SH-SY5Y (cell line): ENCODE results near the gene ZFHX3.

Source experiments
- GATA2 ChIP-seq: IDR thresholded peaks from 2 replicates; pipeline ENCODE4 v1.6.1; 2011; ENCODE audit warnings: mild to moderate bottlenecking, low read depth, low read length
- GATA3 ChIP-seq: IDR thresholded peaks from 2 replicates; pipeline ENCODE4 v1.6.1; 2011; ENCODE audit warnings: low read depth, mild to moderate bottlenecking, low read length, moderate library complexity

ZFHX3 gene, protein sequence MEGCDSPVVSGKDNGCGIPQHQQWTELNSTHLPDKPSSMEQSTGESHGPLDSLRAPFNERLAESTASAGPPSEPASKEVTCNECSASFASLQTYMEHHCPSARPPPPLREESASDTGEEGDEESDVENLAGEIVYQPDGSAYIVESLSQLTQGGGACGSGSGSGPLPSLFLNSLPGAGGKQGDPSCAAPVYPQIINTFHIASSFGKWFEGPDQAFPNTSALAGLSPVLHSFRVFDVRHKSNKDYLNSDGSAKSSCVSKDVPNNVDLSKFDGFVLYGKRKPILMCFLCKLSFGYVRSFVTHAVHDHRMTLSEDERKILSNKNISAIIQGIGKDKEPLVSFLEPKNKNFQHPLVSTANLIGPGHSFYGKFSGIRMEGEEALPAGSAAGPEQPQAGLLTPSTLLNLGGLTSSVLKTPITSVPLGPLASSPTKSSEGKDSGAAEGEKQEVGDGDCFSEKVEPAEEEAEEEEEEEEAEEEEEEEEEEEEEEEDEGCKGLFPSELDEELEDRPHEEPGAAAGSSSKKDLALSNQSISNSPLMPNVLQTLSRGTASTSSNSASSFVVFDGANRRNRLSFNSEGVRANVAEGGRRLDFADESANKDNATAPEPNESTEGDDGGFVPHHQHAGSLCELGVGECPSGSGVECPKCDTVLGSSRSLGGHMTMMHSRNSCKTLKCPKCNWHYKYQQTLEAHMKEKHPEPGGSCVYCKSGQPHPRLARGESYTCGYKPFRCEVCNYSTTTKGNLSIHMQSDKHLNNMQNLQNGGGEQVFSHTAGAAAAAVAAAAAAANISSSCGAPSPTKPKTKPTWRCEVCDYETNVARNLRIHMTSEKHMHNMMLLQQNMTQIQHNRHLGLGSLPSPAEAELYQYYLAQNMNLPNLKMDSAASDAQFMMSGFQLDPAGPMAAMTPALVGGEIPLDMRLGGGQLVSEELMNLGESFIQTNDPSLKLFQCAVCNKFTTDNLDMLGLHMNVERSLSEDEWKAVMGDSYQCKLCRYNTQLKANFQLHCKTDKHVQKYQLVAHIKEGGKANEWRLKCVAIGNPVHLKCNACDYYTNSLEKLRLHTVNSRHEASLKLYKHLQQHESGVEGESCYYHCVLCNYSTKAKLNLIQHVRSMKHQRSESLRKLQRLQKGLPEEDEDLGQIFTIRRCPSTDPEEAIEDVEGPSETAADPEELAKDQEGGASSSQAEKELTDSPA (N-terminal part only)

DNA sequence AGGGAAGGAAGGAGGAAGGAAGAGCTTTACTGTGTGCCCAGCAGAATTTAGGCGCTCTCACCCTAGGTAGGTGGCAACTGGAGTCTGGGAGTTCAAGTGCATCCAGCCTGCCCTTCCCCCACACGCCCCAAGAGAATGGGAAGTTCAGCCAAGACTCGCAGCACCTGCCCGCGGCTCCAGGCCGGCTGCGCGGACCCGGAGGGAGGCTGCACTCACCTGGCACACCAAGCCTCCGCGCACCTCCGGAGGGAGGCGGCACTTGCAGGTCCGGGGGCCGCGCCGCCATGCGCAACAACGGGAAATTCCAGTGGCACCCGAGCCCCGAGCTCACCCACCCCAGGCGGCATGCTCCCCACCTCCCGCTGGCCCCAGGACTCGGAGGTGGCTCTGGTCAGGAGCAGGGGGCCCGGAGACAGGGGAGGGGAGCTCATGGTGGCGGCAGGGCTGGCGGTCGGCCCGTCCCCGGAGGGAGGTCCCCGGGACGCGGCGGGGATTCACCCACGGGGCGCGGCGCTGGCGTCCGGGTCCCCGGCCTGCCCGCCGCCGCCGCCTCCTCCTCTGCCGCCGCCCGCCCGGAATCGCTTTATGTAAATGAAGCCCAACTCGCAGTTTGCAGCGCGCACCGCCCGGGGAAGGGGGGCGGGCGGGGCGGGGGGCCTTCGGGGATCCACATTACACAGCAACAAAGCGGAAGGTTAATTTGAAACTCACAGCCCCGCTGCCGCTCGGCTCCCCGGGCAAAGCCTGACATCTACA, at the start of gene ZFHX3:
Gene ZFHX3 (minus strand): TSS at position 593 of the 756 bp plus-strand sequence. CDS start 87,983 bp downstream, outside the sequence.
- TF ChIP-seq GATA3 (no peak), GATA2 (no peak)

DNA sequence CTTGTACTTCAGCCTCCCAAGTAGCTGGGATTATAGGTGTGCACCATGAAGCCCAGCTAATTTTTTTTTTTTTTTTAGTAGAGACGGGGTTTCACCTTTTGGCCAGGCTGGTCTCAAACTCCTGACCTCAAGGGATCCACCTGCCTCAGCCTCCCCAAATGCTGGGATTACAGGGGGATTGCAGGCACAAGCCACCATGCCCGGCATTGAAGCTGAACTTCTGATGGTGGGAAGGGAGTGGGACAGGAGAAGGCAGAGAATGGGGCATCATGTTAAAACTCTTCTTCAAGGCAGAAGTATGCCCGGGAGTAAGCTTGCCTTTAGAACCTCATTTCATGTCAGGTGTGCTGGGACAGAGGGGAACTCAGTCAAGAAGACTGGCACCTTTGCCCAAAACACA, 48.6 kb upstream of the ZFHX3 start:
- no peak for TF ChIP-seq GATA2

- TF ChIP-seq GATA3 (no peak), GATA2 (no peak)
These were observed 48.0 kb upstream of the ZFHX3 start for GRCh38 chr16:73095885-73096421.

- TF ChIP-seq GATA3, result no peak
- no peak for TF ChIP-seq GATA2
These were observed 47.4 kb upstream of the ZFHX3 start for GRCh38 chr16:73095142-73095820.

- TF ChIP-seq GATA2, result no peak
- no peak for TF ChIP-seq GATA3
These were observed 46.4 kb upstream of the ZFHX3 start for GRCh38 chr16:73094371-73094770.

DNA sequence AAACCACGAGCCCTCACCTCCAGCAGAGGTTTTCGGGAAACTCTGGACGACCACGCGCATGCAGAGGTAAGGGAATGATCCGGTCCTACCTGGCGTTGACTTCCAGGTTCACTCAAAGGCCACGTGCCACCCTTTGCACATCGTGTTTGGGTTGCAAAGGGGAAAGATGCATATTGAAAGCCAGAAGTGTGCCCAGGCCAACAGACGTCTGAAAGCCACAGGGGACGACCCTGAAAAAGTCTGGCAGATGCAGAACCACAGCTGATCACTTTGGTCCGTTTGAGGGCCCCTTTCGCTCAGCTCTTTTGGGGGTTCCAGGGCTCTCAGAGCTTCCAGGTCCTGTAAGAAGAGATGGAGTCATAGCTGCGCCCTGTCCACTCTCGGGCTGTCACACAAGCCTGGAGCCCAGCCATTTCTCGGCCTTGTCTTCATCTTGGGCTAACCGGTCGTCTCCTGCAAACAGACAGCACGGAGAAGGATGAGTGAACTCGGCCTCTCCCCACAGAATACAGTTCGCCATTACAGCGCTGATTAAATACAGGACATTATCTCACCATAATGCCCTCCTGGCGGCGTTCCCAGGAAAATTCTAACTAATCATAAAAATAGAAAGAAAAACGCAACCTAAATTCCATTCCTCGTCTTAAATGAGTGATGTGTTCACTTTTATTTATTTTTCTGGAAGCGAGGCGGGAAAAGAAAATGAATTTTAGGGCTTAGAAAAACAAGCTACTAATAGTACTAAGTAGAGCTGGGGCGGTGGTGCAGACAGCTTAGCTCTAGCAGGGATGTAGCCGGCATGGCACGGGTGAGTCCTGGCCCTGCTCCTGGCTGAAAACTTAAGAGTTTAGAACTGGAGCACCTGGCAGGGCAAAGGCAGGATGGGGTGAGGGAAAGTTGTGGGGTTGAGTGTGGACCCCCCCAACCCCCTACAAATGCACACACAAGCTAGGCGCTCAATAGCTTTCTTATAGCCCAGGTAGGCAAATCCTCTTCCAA, 45.5 kb upstream of the ZFHX3 start:
- TF ChIP-seq GATA3 (no peak), GATA2 (no peak)

DNA sequence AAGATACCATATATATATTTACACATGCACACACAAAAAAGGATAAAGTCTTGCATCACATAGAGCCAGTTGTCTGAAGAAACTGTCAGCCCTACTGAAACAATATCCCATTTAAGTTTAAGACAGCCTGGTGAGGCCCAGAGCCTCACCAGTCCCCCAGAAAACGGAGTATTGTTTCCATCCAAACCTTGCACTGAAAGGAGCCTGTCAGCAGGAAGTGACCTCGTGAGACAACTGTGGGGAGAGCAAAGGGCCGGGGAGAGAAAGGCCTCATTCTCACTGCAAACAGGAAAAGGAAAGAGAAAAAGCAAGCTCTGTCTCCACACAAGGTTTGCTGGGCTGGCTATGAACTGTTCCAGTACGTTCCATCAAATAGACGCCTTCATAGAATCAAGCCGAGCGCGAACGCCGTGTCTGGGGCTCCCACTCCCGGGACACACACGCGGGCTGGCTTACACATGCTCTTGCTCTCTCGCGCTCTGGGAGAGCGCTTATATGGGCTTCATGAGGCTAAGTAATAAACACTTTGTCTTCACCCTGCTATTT, 44.4 kb upstream of the ZFHX3 start:
- TF ChIP-seq GATA3 (no peak), GATA2 (no peak)

GRCh38 chr16:73091174-73091573, 43.2 kb upstream of the ZFHX3 start:
- TF ChIP-seq GATA2, result no peak
- no peak for TF ChIP-seq GATA3

GRCh38 chr16:73089420-73089819, 41.5 kb upstream of the ZFHX3 start:
- no peak for TF ChIP-seq GATA3

- TF ChIP-seq GATA2 (no peak), GATA3 (no peak)
These were observed 38.2 kb upstream of the ZFHX3 start for GRCh38 chr16:73086108-73086507.

- TF ChIP-seq GATA2, result no peak
- TF ChIP-seq GATA3, result no peak
These were observed 35.3 kb upstream of the ZFHX3 start for GRCh38 chr16:73083271-73083670.

GRCh38 chr16:73080931-73081330, 33.0 kb upstream of the ZFHX3 start:
- TF ChIP-seq GATA2, result no peak
- no peak for TF ChIP-seq GATA3
